ENCODE measurements around the gene CYP2S1. TPM values are rescaled to one million over a fixed set of nuclear protein-coding genes. Genes with fewer than 3 reads are reported as not detected.
A peak's percentile ranks its signal among the peaks of the same experiment; 100 is the strongest.
"Not testable (repeated sequence)": the region's sequence is repeated elsewhere in the genome, so short reads cannot be mapped to it uniquely, and the experiment has no call there.

Gene CYP2S1, protein sequence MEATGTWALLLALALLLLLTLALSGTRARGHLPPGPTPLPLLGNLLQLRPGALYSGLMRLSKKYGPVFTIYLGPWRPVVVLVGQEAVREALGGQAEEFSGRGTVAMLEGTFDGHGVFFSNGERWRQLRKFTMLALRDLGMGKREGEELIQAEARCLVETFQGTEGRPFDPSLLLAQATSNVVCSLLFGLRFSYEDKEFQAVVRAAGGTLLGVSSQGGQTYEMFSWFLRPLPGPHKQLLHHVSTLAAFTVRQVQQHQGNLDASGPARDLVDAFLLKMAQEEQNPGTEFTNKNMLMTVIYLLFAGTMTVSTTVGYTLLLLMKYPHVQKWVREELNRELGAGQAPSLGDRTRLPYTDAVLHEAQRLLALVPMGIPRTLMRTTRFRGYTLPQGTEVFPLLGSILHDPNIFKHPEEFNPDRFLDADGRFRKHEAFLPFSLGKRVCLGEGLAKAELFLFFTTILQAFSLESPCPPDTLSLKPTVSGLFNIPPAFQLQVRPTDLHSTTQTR
- under 1 TPM; 0.78 to 0.82 TPM for total RNA-seq
- polyA plus RNA-seq (2013, experiment 1 of 2) = 1.8 TPM
- 1.1 TPM for polyA plus RNA-seq (2013, experiment 2 of 2)
- total RNA-seq = 0 to 3.4 (median 0.07) reads per million in 172 experiments

DNA sequence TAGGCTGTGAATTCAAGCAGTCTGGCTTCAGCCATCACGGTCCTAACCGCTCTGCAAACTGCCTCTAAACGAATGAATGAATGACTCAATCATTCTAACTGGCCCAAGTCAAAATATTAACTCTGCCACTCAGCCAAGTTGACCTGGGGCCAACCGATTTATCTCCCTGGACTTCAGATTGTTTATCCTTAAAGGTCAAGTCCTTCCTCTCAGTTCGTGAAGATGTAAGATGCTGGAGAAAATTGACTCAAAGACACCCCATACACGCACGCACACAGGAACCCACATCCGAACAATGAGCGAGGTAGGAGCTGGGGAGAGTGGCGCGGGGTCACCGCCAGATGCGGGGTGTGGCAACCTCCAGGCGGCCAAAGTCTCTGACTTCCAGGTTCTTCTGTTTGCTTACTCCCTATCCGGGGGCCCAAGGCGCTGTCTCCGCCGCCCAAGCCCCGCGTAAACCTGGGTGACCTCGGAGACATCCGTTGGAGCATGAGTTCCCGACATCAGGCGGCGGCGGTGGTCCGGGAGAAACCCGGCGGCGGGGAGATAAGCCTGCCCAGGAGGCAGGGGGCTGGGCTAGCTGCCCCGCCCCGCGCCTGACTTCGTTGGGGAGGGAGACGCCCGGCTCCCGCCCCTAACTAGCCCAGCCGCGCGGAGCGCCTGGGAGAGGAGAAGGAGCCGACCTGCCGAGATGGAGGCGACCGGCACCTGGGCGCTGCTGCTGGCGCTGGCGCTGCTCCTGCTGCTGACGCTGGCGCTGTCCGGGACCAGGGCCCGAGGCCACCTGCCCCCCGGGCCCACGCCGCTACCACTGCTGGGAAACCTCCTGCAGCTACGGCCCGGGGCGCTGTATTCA, at the start of gene CYP2S1:
CYP2S1 (plus strand) TSS at position 646 of the 856 bp plus-strand sequence; CDS start at position 692, 46 bp downstream.
- Histone ChIP-seq H3K4me3 (ENCODE audit: low read length) (peak within 1 kb of the TSS; percentile 16), H3K4me1 (ENCODE audit: insufficient read depth, low read length) (peaks cover 21% of the 10 kb centered on the region)
- ATAC-seq (ENCODE audit: poor library complexity) = peak; percentile 55

DNA sequence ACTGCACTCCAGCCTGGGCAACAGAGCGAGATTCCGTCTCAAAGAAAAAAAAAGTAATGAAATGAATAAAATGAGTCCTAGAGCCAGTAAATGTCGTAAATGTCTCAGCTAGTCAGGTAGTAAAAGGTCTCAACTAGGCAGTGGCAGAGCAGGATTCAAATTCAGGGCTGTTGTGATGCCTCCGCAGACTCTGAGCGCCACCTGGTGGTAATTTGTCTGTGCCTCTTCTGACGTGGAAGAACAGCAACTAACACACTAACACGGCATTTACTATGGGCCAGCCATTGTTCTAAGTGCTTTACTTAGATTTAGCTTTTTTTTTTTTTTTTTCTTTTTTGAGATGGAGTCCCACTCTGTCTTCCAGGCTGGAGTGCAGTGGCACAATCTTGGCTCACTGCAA, 48.6 kb upstream of the CYP2S1 start:
- peaks cover 24% of the 10 kb centered on the region for H3K27me3 Mint-ChIP-seq
- H3K4me3 Mint-ChIP-seq = no peak overlapping the region
- no peak overlapping the region for H3K27ac ChIP-seq (ENCODE audit: low read depth in 1 of 2, low read length in 2 of 2)
- no peaks in the 10 kb centered on the region for H3K36me3 ChIP-seq (ENCODE audit: insufficient read depth, low read length)
- H3K4me3 ChIP-seq (ENCODE audit: low read length) = no peak overlapping the region
- TF ChIP-seq, protein P1, sequence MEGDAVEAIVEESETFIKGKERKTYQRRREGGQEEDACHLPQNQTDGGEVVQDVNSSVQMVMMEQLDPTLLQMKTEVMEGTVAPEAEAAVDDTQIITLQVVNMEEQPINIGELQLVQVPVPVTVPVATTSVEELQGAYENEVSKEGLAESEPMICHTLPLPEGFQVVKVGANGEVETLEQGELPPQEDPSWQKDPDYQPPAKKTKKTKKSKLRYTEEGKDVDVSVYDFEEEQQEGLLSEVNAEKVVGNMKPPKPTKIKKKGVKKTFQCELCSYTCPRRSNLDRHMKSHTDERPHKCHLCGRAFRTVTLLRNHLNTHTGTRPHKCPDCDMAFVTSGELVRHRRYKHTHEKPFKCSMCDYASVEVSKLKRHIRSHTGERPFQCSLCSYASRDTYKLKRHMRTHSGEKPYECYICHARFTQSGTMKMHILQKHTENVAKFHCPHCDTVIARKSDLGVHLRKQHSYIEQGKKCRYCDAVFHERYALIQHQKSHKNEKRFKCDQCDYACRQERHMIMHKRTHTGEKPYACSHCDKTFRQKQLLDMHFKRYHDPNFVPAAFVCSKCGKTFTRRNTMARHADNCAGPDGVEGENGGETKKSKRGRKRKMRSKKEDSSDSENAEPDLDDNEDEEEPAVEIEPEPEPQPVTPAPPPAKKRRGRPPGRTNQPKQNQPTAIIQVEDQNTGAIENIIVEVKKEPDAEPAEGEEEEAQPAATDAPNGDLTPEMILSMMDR (IDR thresholded peaks at IDR 0.05) = peak; percentile 84
- H3K27ac Mint-ChIP-seq = no peak overlapping the region
- H3K4me1 Mint-ChIP-seq (ENCODE audit: low read depth) = peaks cover 4% of the 10 kb centered on the region
- peak; percentile 80 to 95 (median 86) for DNase-seq
- no peaks in the 10 kb centered on the region for H3K4me1 ChIP-seq (ENCODE audit: insufficient read depth, low read length)
- H3K9me3 ChIP-seq (ENCODE audit: control insufficient read depth in 1 of 2, insufficient read depth in 1 of 2, low read length in 2 of 2) = no peaks in the 10 kb centered on the region
- ATAC-seq (ENCODE audit: poor library complexity) = peak; percentile 97
- intact Hi-C loops (cut with DNase I, micrococcal nuclease) = loop anchor here (1.0 to 5.0 kb wide), 5 partner anchors 17 to 482 kb away; no protein-coding TSS in a partner anchor
- H3K36me3 Mint-ChIP-seq (ENCODE audit: low read depth) = no peaks in the 10 kb centered on the region
- no peaks in the 10 kb centered on the region for H3K27me3 ChIP-seq (ENCODE audit: control insufficient read depth in 1 of 2, insufficient read depth in 2 of 2, low read length in 2 of 2)
- ChIA-PET POLR2A (interaction anchor here (0.7 to 1.2 kb wide), 5 partner anchors 33 to 481 kb away, joined by 3 to 7 read pairs (median 4); partner anchors contain the start of gene ACTMAP), CTCF (interaction anchor here (0.6 to 2.0 kb wide), 14 partner anchors 15 to 918 kb away, joined by 3 to 15 read pairs (median 5); partner anchors contain the start of genes CCNP, HNRNPUL1 and RAB4B)
- H3K9me3 Mint-ChIP-seq = no peaks in the 10 kb centered on the region

More for the DNA sequence above, at the start of gene CYP2S1:
- Histone ChIP-seq H3K36me3 (ENCODE audit: insufficient read depth, low read length) (no peaks in the 10 kb centered on the region), H3K27me3 (ENCODE audit: control insufficient read depth in 1 of 2, insufficient read depth in 2 of 2, low read length in 2 of 2) (peaks cover 27 to 28% of the 10 kb centered on the region in 2 experiments), H3K27ac (ENCODE audit: low read depth in 1 of 2, low read length in 2 of 2) (no peak within 1 kb of the TSS), H3K9me3 (ENCODE audit: control insufficient read depth in 1 of 2, insufficient read depth in 1 of 2, low read length in 2 of 2) (peaks cover 0 to 9% of the 10 kb centered on the region in 2 experiments)
- ChIA-PET POLR2A (interaction anchor here (0.9 kb wide), 1 partner anchor 16 kb away, joined by 3 read pairs; no protein-coding TSS in a partner anchor), CTCF (no interaction called here)
- TF ChIP-seq, protein P1 (IDR thresholded peaks at IDR 0.05) = no peak
- no peak within 1 kb of the TSS for H3K27ac Mint-ChIP-seq
- peak within 1 kb of the TSS; percentile 61 for H3K4me3 Mint-ChIP-seq
- H3K4me1 Mint-ChIP-seq (ENCODE audit: low read depth) = peaks cover 16% of the 10 kb centered on the region
- peak in 6 of 14 experiments; percentile 4 to 46 (median 24) for DNase-seq
- intact Hi-C loops (cut with DNase I, micrococcal nuclease) = no loop called here
- H3K27me3 Mint-ChIP-seq = peaks cover 48% of the 10 kb centered on the region
- no peaks in the 10 kb centered on the region for H3K9me3 Mint-ChIP-seq
- H3K36me3 Mint-ChIP-seq (ENCODE audit: low read depth) = no peaks in the 10 kb centered on the region

DNA sequence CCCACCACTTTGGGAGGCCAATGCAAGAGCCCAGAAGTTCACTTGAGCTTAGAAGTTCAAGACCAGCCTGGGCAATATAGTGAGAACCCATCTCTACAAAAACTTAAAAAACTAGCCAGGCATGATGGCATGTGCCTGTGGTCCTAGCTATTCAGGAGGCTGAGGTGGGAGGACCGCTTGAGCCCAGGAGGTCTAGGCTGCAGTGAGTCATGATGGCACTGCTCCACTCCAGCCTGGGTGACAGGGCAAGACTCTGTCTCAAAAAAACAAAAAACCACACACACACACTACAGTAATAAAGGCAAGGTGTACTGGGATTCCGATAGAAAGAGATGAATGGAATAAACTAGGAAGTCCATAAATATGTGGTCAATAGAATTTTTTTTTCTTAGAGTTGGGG, 43.2 kb upstream of the CYP2S1 start:
- no peak for DNase-seq
- POLR2A ChIA-PET = no interaction called here
- Histone ChIP-seq H3K4me1 (ENCODE audit: insufficient read depth, low read length) (no peaks in the 10 kb centered on the region), H3K27me3 (ENCODE audit: control insufficient read depth in 1 of 2, insufficient read depth in 2 of 2, low read length in 2 of 2) (peaks cover 0 to 2% of the 10 kb centered on the region in 2 experiments), H3K9me3 (ENCODE audit: control insufficient read depth in 1 of 2, insufficient read depth in 1 of 2, low read length in 2 of 2) (no peaks in the 10 kb centered on the region), H3K36me3 (ENCODE audit: insufficient read depth, low read length) (no peaks in the 10 kb centered on the region), H3K27ac (ENCODE audit: low read depth in 1 of 2, low read length in 2 of 2) (no peak overlapping the region), H3K4me3 (ENCODE audit: low read length) (no peak overlapping the region)
- Mint-ChIP-seq H3K4me3 (no peak overlapping the region), H3K27me3 (peaks cover 20% of the 10 kb centered on the region), H3K9me3 (no peaks in the 10 kb centered on the region), H3K4me1 (ENCODE audit: low read depth) (no peaks in the 10 kb centered on the region), H3K36me3 (ENCODE audit: low read depth) (no peaks in the 10 kb centered on the region), H3K27ac (no peak overlapping the region)
- CTCF ChIA-PET = no interaction called here
- intact Hi-C loops (cut with DNase I, micrococcal nuclease) = no loop called here
- ATAC-seq (ENCODE audit: poor library complexity) = no peak
- TF ChIP-seq, protein P1 (IDR thresholded peaks at IDR 0.05) = no peak

DNA sequence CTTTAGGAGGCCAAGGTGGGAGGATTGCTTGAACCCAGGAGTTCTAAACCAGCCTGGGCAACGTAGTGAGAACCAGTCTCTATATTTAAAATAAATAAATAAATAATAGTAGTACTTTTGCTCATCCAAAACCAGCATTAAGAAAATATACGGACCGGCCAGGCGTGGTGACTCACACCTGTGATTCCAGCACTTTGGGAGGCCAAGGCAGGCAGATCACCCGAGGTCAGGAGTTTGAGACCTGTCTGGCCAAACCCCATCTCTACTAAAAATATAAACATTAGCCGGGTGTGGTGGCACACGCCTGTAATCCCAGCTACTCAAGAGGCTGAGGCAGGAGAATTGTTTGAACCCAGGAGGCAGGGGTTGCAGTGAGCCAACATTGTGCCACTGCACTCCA, 42.0 kb upstream of the CYP2S1 start:
- intact Hi-C loops (cut with DNase I, micrococcal nuclease); ATAC-seq (ENCODE audit: poor library complexity); DNase-seq; H3K27ac ChIP-seq (ENCODE audit: low read depth in 1 of 2, low read length in 2 of 2); H3K9me3 ChIP-seq (ENCODE audit: control insufficient read depth in 1 of 2, insufficient read depth in 1 of 2, low read length in 2 of 2); H3K27ac Mint-ChIP-seq; H3K36me3 Mint-ChIP-seq (ENCODE audit: low read depth); POLR2A ChIA-PET; H3K9me3 Mint-ChIP-seq; H3K4me3 ChIP-seq (ENCODE audit: low read length); H3K27me3 ChIP-seq (ENCODE audit: control insufficient read depth in 1 of 2, insufficient read depth in 2 of 2, low read length in 2 of 2); H3K4me1 ChIP-seq (ENCODE audit: insufficient read depth, low read length); H3K4me3 Mint-ChIP-seq; H3K4me1 Mint-ChIP-seq (ENCODE audit: low read depth); H3K36me3 ChIP-seq (ENCODE audit: insufficient read depth, low read length); CTCF ChIA-PET: not testable (repeated sequence)
- H3K27me3 Mint-ChIP-seq = peaks cover 15% of the 10 kb centered on the region
